Left ventricle myocardium inferior (tissue), 1 donor: ENCODE results near the gene PNPLA2. TPM values are rescaled to one million over a fixed set of nuclear protein-coding genes. Genes with fewer than 3 reads are reported as not detected.

ENCODE experiments used
- DNase-seq: peaks from one replicate; pipeline ENCODE4 v3.0.0-alpha.2; 2020
- H3K27ac ChIP-seq: fragments of 200-600 bp; replicated peaks from 2 replicates; pipeline ENCODE4 v1.8.0; 2021
- H3K27me3 ChIP-seq: fragments of 200-600 bp; 2 replicates; pipeline ENCODE4 v1.8.0; 2021; ENCODE audit warnings: low read depth
- H3K36me3 ChIP-seq: fragments of 200-600 bp; 2 replicates; pipeline ENCODE4 v1.8.0; 2021
- H3K4me1 ChIP-seq: fragments of 200-600 bp; 2 replicates; pipeline ENCODE4 v1.8.0; 2021
- H3K4me3 ChIP-seq: fragments of 200-600 bp; 2 replicates; pipeline ENCODE4 v1.8.0; 2021; ENCODE audit warnings: mild to moderate bottlenecking, moderate library complexity
- H3K9me3 ChIP-seq: fragments of 200-600 bp; replicated peaks from 2 replicates; pipeline ENCODE4 v1.8.0; 2021
- CTCF ChIP-seq: fragments of 200-600 bp; IDR thresholded peaks from 2 replicates; pipeline ENCODE4 v1.8.0; 2021; ENCODE audit warnings: antibody characterized with exemption, mild to moderate bottlenecking, borderline replicate concordance
- intact Hi-C: fragments of 100-400 bp; cut with micrococcal nuclease; formaldehyde crosslinking; loops from one replicate; pipeline ENCODE4 v1.11.0; 2022
- total RNA-seq: library from RNA; stranded (reverse); fragmentation: NEBNext Ultra II Directional; extraction: Animal tissue kit (Norgen Biotek cat#: 25700); gene quantifications from one replicate; pipeline ENCODE4 v1.2.1, GENCODE V29; 2021
- donor health status: DM: no; HTN: yes; CAD: no; lungs with severe emphysema.

Gene PNPLA2
- total RNA-seq, 1 donor from 2014 or later: 300 TPM

- H3K36me3 ChIP-seq: peaks cover 25% of the 10 kb centered on the region
- intact Hi-C loops: no loop called here
- DNase-seq: peak; percentile 73
- H3K4me1 ChIP-seq: peaks cover 95% of the 10 kb centered on the region
- no peak for TF ChIP-seq CTCF
- peak overlapping the region; percentile 98 for H3K27ac ChIP-seq
- H3K4me3 ChIP-seq: peak overlapping the region; percentile 93
- H3K9me3 ChIP-seq: no peaks in the 10 kb centered on the region
- no peaks in the 10 kb centered on the region for H3K27me3 ChIP-seq
Observed at GRCh38 chr11:833114-833791, 14.5 kb downstream of the PNPLA2 start.

GRCh38 chr11:833849-834311 lies 15.2 kb downstream of the PNPLA2 start:
- H3K4me1 ChIP-seq: peaks cover 95% of the 10 kb centered on the region

GRCh38 chr11:834371-835316 lies 15.9 kb downstream of the PNPLA2 start:
- Histone ChIP-seq H3K27me3 (no peaks in the 10 kb centered on the region), H3K36me3 (peaks cover 39% of the 10 kb centered on the region), H3K27ac (peak overlapping the region; percentile 98), H3K4me3 (peak overlapping the region; percentile 93), H3K9me3 (no peaks in the 10 kb centered on the region), H3K4me1 (peaks cover 95% of the 10 kb centered on the region)
- no peak for TF ChIP-seq CTCF
- DNase-seq: peak; percentile 82
- intact Hi-C loops: no loop called here

More at GRCh38 chr11:833849-834311, 15.2 kb downstream of the PNPLA2 start:
- Histone ChIP-seq H3K27me3 (no peaks in the 10 kb centered on the region), H3K36me3 (peaks cover 31% of the 10 kb centered on the region), H3K4me3 (peak overlapping the region; percentile 93), H3K9me3 (no peaks in the 10 kb centered on the region), H3K27ac (peak overlapping the region; percentile 98)
- DNase-seq: no peak
- no peak for TF ChIP-seq CTCF
- intact Hi-C loops: no loop called here

- H3K9me3 ChIP-seq: no peaks in the 10 kb centered on the region
- H3K4me1 ChIP-seq: peaks cover 95% of the 10 kb centered on the region
- no peaks in the 10 kb centered on the region for H3K27me3 ChIP-seq
- H3K27ac ChIP-seq: peak overlapping the region; percentile 45
- H3K36me3 ChIP-seq: peaks cover 50% of the 10 kb centered on the region
- intact Hi-C loops: no loop called here
- TF ChIP-seq CTCF: no peak
- DNase-seq: no peak
- no peak overlapping the region for H3K4me3 ChIP-seq
Observed at GRCh38 chr11:836274-836673, 17.6 kb downstream of the PNPLA2 start.

- Histone ChIP-seq H3K9me3 (no peaks in the 10 kb centered on the region), H3K27ac (peak overlapping the region; percentile 45), H3K36me3 (peaks cover 50% of the 10 kb centered on the region), H3K4me3 (no peak overlapping the region), H3K4me1 (peaks cover 95% of the 10 kb centered on the region), H3K27me3 (no peaks in the 10 kb centered on the region)
- intact Hi-C loops: no loop called here
- no peak for DNase-seq
- TF ChIP-seq CTCF: no peak
Observed at GRCh38 chr11:836700-837099, 18.0 kb downstream of the PNPLA2 start.
